Activated T-helper 2 cell treated with anti-CD3 and anti-CD28 coated beads, Interferon-gamma antibody, Interleukin-2, Interleukin-4, amounts not matched to agents 10 μg/mL and 5 μg/mL and 100 μg/mL, durations not matched to agents 14 hours and 24 hours and 36 hours (primary cell): Measurements from ENCODE around the gene ST6GALNAC6. TPM values are rescaled to one million over a fixed set of nuclear protein-coding genes. Genes with fewer than 3 reads are reported as not detected.

ENCODE experiments used
- DNase-seq: peaks from one replicate; pipeline ENCODE4 v3.0.0; 2021; ENCODE audit warnings: low spot score
- H3K27ac Mint-ChIP-seq: one replicate; pipeline ENCODE4 v1.8.0; 2021; ENCODE audit warnings: mixed read lengths
- H3K27me3 Mint-ChIP-seq: one replicate; pipeline ENCODE4 v1.8.0; 2021; ENCODE audit warnings: low read depth, mixed read lengths
- H3K36me3 Mint-ChIP-seq: one replicate; pipeline ENCODE4 v1.8.0; 2021; ENCODE audit warnings: low read depth, mixed read lengths
- H3K4me1 Mint-ChIP-seq: one replicate; pipeline ENCODE4 v1.8.0; 2021; ENCODE audit warnings: low read depth, mixed read lengths
- H3K4me3 Mint-ChIP-seq: one replicate; pipeline ENCODE4 v1.8.0; 2021; ENCODE audit warnings: low read depth, mild to moderate bottlenecking, moderate library complexity, mixed read lengths
- H3K9me3 Mint-ChIP-seq: one replicate; pipeline ENCODE4 v1.8.0; 2021; ENCODE audit warnings: mixed read lengths
- intact Hi-C: fragments of 100-400 bp; cut with micrococcal nuclease; formaldehyde crosslinking; loops from one replicate; pipeline ENCODE4 v1.15.1; 2023
- total RNA-seq: library from RNA; stranded (reverse); gene quantifications from 2 replicates; pipeline ENCODE4 v1.2.3, GENCODE V29; 2022

Gene ST6GALNAC6
- total RNA-seq, 1 donor from 2014 or later = 60.7 TPM

DNA sequence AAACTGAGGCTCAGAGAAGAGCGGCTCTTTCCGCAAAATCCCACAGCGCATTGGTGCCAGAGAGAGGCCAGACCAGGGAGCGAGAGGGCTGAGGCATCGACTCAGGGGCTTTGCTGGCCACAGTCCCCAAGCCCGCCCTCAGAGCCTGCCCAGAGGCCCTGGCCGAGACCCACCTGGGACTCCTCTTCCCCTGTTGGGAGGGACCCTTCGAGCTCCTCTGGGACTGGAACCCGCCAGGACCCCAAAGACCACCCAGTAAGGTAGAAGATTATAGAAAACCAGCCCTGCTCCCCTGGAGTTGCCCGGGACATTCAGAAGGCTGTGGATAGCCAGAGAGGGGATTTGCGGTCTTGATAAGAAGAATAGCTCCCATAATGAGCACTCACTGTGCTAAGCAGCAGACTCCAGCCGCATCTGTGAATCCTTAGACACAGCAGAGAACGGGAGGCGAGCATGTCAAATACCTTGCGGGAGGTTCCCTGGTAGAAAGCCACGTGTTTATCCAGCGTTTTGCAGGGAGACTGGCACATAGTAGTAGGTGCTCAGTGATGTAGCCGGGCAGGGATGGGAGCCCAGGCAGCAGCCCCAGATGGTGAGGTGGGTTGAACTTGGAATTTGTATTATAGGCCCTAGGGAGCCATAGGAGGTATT lies 21.3 kb downstream of the ST6GALNAC6 start:
- DNase-seq = no peak
- H3K36me3 Mint-ChIP-seq = peaks cover 9% of the 10 kb centered on the region
- no peak overlapping the region for H3K27ac Mint-ChIP-seq
- peak overlapping the region; percentile 17 for H3K4me3 Mint-ChIP-seq
- H3K9me3 Mint-ChIP-seq = no peaks in the 10 kb centered on the region
- peaks cover 2% of the 10 kb centered on the region for H3K27me3 Mint-ChIP-seq
- intact Hi-C loops = no loop called here
- no peaks in the 10 kb centered on the region for H3K4me1 Mint-ChIP-seq

DNA sequence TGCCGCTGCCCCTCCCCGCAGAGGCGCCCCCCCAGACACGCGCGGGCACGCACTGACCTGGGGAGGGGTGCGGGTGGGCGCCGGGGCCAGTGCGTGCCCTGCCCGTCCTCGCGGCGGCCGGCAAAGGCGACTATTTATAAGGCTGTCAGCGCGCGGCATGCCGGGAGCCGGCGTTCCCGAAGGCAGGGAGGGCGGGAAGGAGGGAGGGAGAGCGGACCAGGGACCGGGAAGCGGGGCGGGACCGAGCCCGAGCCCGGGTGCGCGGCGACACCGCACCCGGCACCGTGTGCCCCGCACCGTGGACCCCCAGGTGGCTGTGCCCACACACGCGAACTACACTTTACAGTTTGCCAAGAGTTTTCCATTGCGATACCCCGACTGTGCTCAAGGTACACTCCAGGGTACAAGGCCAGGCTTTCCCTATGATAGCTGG lies 21.8 kb downstream of the ST6GALNAC6 start, which contains the start of gene AK1:
Gene AK1, minus strand, starts transcription at position 110 of the 433 bp plus-strand sequence. CDS start 3,058 bp downstream, outside the sequence.
- H3K4me1 Mint-ChIP-seq = no peaks in the 10 kb centered on the region
- H3K36me3 Mint-ChIP-seq = peaks cover 4% of the 10 kb centered on the region
- peaks cover 2% of the 10 kb centered on the region for H3K27me3 Mint-ChIP-seq
- H3K27ac Mint-ChIP-seq = no peak within 1 kb of the TSS
- DNase-seq = no peak
- intact Hi-C loops = no loop called here
- H3K9me3 Mint-ChIP-seq = no peaks in the 10 kb centered on the region
- H3K4me3 Mint-ChIP-seq = peak within 1 kb of the TSS; percentile 26

DNA sequence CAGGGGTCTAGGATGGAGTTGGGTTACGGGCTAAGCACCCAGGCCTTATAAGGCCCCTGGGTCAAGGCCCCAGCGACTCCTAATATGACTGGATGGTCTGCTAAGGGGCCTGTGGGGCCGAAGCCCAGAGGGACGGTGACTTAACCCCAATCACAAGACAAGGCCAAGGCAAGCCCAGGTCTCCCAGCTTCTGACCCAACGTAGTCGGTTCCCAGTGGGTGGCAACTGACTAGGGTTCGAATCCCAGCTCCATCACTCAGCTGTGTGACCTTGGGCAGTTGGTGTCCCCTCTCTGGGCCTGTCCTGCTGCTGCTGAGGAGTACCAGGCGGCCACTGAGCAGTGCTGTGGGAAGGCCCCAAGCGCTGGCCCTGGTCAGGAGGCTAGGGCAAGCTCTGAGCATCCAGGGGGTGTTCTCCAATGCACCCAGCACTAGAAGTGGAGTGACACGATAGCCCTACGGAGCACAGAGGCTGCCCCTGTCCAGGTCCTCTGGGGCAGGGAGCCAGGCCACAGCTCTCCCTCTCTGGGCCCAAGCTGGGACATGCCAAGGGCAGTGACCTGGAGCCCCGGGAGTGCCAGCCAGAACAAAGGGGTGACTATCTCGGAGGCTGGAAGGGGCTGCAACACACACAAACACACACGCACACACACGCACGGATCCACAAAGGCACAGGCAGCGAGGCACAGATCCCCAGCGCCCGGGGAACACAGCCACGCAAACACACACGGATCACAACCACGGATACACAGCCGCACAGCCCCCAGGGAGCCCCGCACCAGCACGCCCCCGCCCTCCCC lies 22.4 kb downstream of the ST6GALNAC6 start:
- no peak for DNase-seq
- Mint-ChIP-seq H3K9me3 (no peaks in the 10 kb centered on the region), H3K27ac (no peak overlapping the region), H3K4me1 (no peaks in the 10 kb centered on the region), H3K36me3 (peaks cover 3% of the 10 kb centered on the region), H3K4me3 (peak overlapping the region; percentile 26), H3K27me3 (peaks cover 2% of the 10 kb centered on the region)
- intact Hi-C loops = no loop called here

DNA sequence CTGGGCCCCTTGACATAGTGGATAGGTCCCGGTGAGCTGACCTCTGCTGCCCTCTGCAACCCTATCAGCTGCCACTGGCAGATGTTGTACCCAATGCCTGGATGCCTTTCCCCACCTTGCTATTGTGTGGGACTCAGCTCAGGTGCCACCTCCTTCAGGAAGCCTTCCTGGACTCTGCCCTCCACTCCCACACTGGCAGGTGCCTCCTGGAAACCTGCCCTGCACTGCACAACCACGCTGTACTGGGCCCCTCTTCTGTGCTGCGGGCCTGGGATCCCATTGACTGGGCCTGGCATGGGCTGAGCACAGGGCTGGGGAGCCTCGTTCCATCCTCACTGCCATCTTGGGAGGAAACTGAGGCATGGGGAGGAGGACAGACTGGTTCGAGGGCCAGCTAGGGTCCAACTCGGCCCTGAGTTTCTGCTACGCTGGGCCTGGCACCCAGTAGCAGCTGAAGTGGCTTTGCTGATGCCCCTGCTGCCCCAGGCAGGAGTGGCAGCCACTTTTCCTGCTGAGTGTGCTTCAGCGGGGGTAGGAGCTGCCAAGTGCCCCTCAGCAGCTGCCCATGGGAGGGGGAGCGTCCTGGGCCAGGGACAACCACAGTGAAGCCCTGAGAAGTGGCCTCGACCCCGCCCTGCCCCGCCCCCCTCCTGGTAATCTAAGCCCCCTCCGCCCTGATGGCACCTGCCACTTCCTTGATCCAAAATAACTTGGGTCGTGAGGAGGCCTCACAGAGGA lies 23.2 kb downstream of the ST6GALNAC6 start:
- intact Hi-C loops = no loop called here
- peaks cover 2% of the 10 kb centered on the region for H3K27me3 Mint-ChIP-seq
- no peak overlapping the region for H3K27ac Mint-ChIP-seq
- H3K4me3 Mint-ChIP-seq = no peak overlapping the region
- H3K4me1 Mint-ChIP-seq = no peaks in the 10 kb centered on the region
- no peaks in the 10 kb centered on the region for H3K9me3 Mint-ChIP-seq
- H3K36me3 Mint-ChIP-seq = peaks cover 2% of the 10 kb centered on the region
- DNase-seq = no peak

DNA sequence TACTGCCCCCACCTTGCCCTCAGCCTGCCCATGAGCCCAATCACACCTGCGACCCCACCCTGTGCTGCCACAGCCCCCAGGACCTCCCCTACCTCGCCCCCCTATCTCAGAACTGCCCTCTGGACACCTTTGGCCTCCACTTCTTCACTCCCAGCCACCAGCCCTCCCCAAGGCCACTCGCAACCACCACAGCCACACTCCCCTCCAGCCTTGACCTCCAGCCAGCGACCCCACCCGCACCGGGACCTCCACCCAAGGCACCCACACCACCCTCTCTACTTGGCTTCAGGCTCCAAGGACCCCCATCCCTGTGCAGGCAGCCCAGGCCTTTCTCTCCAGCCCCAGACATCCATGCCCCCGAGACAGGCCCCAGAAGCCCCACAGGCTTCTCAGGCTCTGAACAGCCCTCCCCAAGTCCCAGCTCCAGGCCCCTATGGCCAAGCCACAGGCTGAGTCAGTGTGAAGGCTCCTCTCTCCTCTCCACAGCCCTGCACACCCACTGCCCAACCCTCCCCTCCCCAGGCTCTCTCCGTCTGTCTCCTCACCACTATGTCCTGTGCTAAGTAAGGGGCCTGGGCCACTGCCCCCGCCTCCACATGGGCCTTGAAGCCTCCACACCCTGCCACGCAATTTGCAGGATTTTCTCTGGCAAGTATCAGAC lies 24.0 kb downstream of the ST6GALNAC6 start:
- Mint-ChIP-seq H3K4me3 (no peak overlapping the region), H3K4me1 (no peaks in the 10 kb centered on the region), H3K27me3 (peaks cover 2% of the 10 kb centered on the region), H3K9me3 (no peaks in the 10 kb centered on the region), H3K36me3 (no peaks in the 10 kb centered on the region), H3K27ac (no peak overlapping the region)
- intact Hi-C loops = no loop called here
- DNase-seq = no peak

DNA sequence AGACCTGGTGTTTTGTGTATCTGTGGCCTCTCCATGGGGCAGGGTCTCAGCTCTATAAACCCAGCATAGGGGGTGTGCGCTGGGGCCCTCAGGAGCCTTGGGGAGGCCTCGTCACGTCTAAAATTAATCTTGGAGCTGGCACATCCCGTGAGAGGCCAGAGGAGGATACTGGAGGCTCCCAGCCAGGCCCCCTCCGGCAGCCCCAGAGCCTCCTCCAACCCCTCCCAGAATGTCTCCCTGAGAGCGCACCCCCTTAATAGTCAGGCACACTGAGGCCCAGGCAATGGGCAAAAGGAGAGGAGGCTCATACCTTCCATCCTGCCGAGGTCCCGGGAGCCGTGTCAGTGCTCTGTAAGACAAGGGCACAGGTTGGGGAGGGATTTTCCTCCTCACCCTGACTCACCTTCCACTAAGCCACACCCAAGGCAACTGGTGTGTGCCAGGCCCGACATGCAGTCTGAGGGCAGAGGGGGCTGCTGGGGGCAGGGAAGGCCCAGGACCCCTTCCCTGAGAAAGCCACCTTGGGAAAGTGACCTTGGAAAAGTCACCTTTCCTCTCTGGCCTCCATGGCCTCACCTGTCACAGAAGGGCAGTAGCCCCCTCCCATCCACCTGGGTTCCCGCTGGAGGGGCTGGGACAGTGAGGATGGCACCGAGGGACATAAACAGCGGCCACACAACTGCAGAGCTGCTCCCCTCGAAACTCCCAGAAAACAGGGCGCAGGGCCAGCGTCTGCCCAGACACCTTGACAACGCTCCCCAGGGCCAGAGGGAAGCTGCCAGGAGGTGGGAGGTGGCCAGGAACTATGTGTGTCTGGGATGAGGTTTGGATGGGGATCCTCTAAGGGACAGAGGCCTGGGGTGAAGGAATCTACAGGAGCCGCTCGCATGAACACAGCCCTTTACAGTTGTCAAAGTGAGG lies 24.8 kb downstream of the ST6GALNAC6 start:
- H3K4me3 Mint-ChIP-seq = no peak overlapping the region
- no peaks in the 10 kb centered on the region for H3K36me3 Mint-ChIP-seq
- intact Hi-C loops = no loop called here
- H3K4me1 Mint-ChIP-seq = no peaks in the 10 kb centered on the region
- H3K9me3 Mint-ChIP-seq = no peaks in the 10 kb centered on the region
- peaks cover 2% of the 10 kb centered on the region for H3K27me3 Mint-ChIP-seq
- no peak for DNase-seq
- no peak overlapping the region for H3K27ac Mint-ChIP-seq

DNA sequence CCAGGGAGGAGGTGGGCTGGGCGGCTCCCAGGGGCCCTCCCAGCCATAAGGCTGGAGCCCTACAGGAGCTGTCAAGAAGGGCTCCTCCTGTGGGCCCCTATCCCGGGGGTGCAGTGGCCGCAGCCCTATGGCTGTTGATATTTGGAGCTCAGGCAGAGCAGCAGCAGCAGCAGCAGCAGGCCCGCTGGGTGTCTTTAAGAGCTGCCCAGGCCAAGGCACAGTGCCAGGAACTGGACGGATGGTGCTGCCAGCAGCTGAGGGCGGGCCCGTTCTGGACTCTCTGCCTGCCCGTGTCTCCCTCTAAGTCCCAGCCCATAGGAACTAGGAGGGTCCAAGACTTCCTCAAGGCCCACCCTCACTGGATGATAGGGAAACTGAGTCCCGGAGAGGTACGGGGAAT lies 25.5 kb downstream of the ST6GALNAC6 start:
- Mint-ChIP-seq H3K4me3 (no peak overlapping the region), H3K36me3 (no peaks in the 10 kb centered on the region), H3K9me3 (no peaks in the 10 kb centered on the region), H3K27me3 (peaks cover 2% of the 10 kb centered on the region), H3K27ac (no peak overlapping the region), H3K4me1 (no peaks in the 10 kb centered on the region)
- intact Hi-C loops = no loop called here
- DNase-seq = no peak

DNA sequence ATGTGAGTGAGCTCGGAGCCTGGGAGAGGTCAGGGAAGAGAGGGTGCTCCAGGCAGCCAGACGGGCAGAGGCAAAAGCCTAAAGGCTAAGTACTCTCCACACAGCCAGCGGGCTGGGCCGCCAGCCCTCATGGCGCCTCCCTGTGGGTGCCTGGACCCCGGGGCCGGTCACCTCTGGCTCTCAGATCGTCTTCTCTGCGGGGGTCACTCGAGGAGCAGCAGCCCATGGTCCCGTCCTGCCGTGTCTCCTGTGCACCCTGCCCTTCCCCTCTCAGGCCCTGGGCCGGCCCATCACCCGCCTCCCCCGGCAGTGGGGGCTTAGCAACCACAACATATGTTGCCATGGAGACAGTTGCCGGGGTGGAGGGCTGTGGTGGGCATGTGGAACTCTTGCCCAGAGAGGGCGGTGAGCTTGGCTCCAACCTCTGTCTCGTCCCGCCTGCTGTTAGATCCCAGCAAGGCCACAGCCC lies 26.1 kb downstream of the ST6GALNAC6 start:
- Mint-ChIP-seq H3K4me3 (no peak overlapping the region), H3K27me3 (peaks cover 2% of the 10 kb centered on the region), H3K36me3 (peaks cover 4% of the 10 kb centered on the region), H3K9me3 (no peaks in the 10 kb centered on the region), H3K4me1 (no peaks in the 10 kb centered on the region), H3K27ac (no peak overlapping the region)
- no peak for DNase-seq
- intact Hi-C loops = no loop called here

DNA sequence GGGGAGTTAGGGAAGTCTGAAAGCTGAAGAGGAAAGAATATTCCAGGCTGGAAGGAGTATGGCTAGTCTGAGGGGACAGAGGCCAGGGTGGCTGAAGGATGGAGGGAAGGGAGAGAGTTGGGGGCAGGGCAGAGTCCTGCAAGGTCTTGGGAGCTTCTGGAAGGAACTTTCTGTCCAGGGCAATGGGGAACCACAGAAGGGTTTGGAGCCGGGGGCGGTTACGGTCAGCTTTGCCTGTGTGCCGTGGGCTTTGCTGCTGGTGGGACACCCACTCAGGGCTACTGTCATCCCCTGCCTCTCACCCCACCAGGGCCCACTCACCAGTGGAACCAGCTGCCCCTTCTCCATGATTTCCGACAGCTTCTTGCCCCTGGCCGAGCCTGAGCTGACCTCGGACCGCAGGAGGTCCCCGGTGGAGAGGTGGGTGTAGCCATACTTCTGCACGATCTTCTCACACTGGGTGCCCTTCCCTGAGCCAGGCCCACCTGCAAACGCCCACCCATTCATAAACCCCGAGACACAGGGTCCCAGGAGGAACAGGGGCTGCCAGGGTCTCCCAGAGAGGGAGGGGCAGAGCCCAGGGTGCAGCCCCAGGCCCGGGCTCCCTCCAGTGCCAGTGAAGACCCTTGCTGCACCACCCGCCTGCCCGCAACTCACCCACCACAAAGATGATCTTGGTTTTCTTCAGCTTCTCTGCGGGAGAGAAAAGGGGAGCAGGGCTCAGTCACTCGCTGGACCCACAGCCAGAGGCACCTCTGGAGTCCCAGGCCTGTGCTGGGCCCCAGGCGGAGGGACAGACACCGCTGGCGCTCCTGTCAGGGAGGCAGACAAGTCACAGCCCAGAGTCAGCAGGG lies 26.8 kb downstream of the ST6GALNAC6 start:
- peaks cover 5% of the 10 kb centered on the region for H3K36me3 Mint-ChIP-seq
- intact Hi-C loops = no loop called here
- H3K9me3 Mint-ChIP-seq = no peaks in the 10 kb centered on the region
- H3K27me3 Mint-ChIP-seq = no peaks in the 10 kb centered on the region
- H3K4me3 Mint-ChIP-seq = no peak overlapping the region
- H3K27ac Mint-ChIP-seq = no peak overlapping the region
- no peaks in the 10 kb centered on the region for H3K4me1 Mint-ChIP-seq
- no peak for DNase-seq

DNA sequence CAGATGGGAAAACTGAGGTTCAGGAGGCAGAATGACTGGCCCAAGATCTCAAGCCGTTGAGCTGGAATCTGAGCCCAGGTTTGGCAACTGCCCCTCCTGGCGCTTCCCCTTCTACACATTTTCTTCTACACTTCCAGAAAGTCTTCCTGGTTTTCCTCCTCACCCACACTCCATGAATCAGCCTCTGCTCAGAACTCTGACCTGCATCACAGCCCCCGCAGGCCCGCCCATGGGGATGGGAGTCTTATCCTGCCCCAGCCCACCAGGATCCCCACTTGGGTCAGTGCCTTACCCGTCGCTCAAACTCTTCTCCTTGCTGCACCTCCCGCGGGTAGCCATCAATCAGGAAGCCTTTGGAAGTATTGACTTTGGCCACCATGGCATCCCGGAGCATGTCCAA lies 27.9 kb downstream of the ST6GALNAC6 start:
- H3K4me1 Mint-ChIP-seq = no peaks in the 10 kb centered on the region
- no peak for DNase-seq
- H3K36me3 Mint-ChIP-seq = peaks cover 5% of the 10 kb centered on the region
- no peak overlapping the region for H3K4me3 Mint-ChIP-seq
- no peaks in the 10 kb centered on the region for H3K27me3 Mint-ChIP-seq
- no peaks in the 10 kb centered on the region for H3K9me3 Mint-ChIP-seq
- no peak overlapping the region for H3K27ac Mint-ChIP-seq
- intact Hi-C loops = loop anchor here (2.0 kb wide), 1 partner anchor 137 kb away; the partner anchor contains the start of gene TOR2A

DNA sequence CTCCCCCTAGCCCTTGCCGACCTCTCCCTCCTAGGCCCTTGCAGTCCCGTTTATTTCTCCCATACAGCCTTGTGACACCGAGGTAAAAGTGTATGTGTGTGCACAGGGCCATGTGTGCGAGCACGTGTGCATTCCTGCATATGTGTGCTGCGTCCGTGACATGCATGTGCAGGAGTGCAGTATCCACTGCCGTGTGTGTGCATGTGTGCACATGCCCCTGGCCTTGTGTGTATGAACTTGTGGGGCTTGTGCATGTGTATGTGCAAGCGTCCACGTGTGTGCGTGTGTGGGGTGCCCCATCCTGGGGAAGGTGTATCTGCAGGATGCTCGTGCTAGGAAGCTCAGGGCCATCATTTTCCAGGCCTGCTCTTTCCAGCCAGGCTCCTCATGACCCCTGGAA lies 28.5 kb downstream of the ST6GALNAC6 start:
- Mint-ChIP-seq H3K27ac (no peak overlapping the region), H3K9me3 (no peaks in the 10 kb centered on the region)

More for the DNA sequence above, 28.5 kb downstream of the ST6GALNAC6 start:
- Mint-ChIP-seq H3K4me1 (peaks cover 1% of the 10 kb centered on the region), H3K36me3 (peaks cover 5% of the 10 kb centered on the region), H3K27me3 (no peaks in the 10 kb centered on the region), H3K4me3 (no peak overlapping the region)
- no peak for DNase-seq
- intact Hi-C loops = loop anchor here (2.0 kb wide), 1 partner anchor 136 kb away; the partner anchor contains the start of gene TOR2A
